NOMO-1 treated with DMSO at 0.1 percent for 48 hours (cell line): ENCODE measurements around the gene NNT.
"Not testable (repeated sequence)": the region's sequence is repeated elsewhere in the genome, so short reads cannot be mapped to it uniquely, and the experiment has no call there.

ENCODE experiments used
- DNase-seq: peaks from one replicate; lab custom pipeline; 2025; ENCODE audit not compliant: unreplicated experiment; lab: John Stamatoyannopoulos, UW

Gene NNT

DNA sequence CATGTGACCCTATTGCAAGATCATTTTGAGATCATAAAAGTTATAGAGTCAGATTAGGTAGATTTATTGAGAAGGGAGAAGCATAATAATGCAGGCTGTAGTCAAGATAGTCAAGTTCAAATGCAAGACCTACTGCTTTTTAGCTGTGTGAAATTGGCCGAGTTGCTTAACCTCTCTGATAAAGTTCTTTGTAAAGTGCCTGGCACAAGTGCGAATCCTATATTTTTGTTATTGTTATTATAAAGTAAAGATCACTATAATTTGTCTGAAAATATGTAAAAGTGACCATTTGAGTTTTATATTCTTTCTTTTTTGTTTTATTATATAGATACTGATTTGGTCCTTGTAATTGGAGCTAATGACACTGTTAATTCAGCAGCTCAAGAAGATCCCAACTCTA, 99.3 kb downstream of the NNT start:
- DNase-seq, result no peak

DNA sequence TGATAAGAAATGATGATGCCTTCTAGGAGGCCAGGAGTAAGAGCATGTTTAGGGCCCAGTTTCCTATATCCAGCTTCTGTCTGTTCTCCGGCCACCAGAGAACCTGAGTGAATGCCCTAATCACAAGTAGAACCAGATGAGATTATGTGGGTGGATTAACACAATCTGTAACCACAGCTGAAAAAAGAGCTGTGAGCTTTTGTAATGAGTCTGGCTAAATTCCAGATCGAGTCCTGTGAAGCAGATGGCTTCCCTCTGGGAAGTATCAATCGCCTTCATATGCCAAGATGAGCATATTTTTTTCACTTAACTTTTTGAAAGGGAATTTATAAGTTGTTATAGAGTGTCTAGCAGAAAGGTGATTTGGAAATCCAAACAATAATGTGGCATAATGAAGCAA, 99.8 kb downstream of the NNT start:
- DNase-seq, result no peak

GRCh38 chr5:43704243-43704642, 101.3 kb downstream of the NNT start:
- DNase-seq, result no peak

DNA sequence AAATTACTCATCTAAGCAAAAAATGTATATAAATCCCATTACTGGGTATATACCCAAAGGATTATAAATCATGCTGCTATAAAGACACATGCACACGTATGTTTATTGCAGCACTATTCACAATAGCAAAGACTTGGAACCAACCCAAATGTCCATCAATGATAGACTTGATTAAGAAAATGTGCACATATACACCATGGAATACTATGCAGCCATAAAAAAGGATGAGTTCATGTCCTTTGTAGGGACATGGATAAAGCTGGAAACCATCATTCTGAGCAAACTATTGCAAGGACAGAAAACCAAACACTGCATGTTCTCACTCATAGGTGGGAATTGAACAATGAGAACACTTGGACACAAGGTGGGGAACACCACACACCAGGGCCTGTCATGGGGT, 103.6 kb downstream of the NNT start:
- not testable (repeated sequence) for DNase-seq

GRCh38 chr5:43711496-43711895, 108.5 kb downstream of the NNT start:
- DNase-seq, result no peak

GRCh38 chr5:43712081-43712480, 109.1 kb downstream of the NNT start:
- no peak for DNase-seq

DNA sequence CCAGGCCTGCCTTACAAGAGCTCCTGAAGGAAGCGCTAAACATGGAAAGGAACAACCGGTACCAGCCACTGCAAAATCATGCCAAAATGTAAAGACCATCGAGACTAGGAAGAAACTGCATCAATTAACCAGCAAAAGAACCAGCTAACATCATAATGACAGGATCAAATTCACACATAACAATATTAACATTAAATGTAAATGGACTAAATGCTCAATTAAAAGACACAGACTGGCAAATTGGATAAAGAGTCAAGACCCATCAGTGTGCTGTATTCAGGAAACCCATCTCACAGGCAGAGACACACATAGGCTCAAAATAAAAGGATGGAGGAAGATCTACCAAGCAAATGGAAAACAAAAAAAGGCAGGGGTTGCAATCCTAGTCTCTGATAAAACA, 116.8 kb downstream of the NNT start:
- DNase-seq, result not testable (repeated sequence)

DNA sequence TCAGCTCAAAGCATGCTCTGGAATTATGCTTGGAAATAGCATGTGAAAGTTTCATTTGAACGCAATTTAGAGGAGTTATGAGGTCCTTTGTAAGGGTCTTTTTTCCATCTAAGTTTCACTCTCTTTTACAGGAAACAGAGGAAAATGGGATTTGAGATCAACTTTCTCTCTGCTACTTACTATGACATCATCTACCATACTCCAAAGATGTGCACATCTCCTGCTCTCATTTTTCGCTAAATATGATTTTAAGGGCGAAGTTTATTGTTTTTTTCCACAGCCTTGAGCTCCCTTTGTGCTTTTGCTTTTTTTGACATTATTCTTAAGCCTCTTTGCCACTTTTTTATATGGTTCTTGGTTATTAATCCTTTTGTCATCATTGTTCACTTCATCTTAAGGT, 125.6 kb downstream of the NNT start:
- DNase-seq, result no peak

DNA sequence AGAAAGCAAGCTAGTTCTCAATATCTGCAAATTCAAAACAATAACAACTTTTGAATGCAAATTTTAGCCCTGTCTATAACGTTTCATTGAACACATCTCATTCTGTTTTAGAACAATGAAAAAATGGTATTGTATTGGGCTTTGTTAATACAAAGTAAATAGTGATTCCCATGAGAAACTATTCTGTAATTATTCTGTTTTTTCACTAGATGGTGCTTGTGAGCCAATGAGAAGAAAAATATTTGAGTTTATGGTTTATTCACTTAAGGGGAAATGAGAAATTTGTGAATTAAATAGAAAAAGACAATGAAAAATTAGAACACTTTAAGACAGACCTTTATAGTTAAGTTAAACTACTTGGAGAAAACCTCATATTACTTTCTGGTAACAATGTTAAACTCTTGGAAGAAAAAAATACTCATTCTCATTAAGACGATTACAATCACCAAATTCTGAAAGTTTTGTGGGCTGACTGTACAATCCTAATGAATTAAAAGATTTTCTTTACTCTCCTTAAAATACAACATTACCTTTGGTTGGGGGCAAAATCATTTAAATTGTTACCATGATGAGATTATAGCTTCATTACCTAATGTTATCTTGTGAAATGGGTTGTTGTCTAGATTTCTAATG, 127.0 kb downstream of the NNT start:
- peak; percentile 64 for DNase-seq

GRCh38 chr5:43730832-43731342, 127.9 kb downstream of the NNT start:
- DNase-seq, result no peak

- DNase-seq, result no peak
These were observed 128.6 kb downstream of the NNT start for GRCh38 chr5:43731573-43731972.

- not testable (repeated sequence) for DNase-seq
These were observed 143.1 kb downstream of the NNT start for GRCh38 chr5:43745923-43746548.

DNA sequence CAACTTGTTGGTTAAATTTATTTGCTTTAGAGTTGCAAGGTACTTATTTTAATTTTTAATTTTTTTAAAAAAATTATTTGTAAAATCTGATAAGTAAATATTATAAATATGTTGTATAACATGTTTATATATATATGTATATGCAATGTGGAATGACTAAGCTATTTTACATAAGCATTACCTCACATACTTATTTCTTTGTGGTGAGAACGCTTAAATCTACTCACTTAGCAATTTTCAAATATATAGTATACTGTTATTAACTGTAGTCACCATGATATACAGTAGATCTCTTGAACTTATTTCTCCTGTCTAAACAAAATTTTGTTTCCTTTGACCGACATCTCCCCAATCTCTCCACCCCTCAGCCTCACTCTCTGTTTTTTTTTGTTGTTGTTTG, 147.8 kb downstream of the NNT start:
- no peak for DNase-seq

GRCh38 chr5:43753069-43753468, 150.1 kb downstream of the NNT start:
- no peak for DNase-seq
